HG03280 (cell line): ENCODE measurements around the gene TIGD6.
"Not testable (repeated sequence)": the region's sequence is repeated elsewhere in the genome, so short reads cannot be mapped to it uniquely, and the experiment has no call there.

Source experiments
- ATAC-seq: cut with Tn5 transposase; IDR thresholded peaks from one replicate; pipeline ENCODE4 v1.9.1; 2021; ENCODE audit warnings: mild to moderate bottlenecking, moderate library complexity; ENCODE audit not compliant: unreplicated experiment

The TIGD6 gene

GRCh38 chr5:149943177-149943949 is 57.1 kb downstream of the TIGD6 start:
- not testable (repeated sequence) for ATAC-seq
